IPS DF 4.7 (cell line): ENCODE results near the gene ASMTL.
"Not testable (repeated sequence)": the region's sequence is repeated elsewhere in the genome, so short reads cannot be mapped to it uniquely, and the experiment has no call there.

ENCODE experiments used
- DNase-seq: peaks from one replicate; pipeline ENCODE4 v3.0.0-alpha.2; 2013; ENCODE audit warnings: low spot score; ENCODE audit errors: extremely low read depth

Gene ASMTL

GRCh38 chrX:1482530-1482928, 29.8 kb upstream of the ASMTL start:
- DNase-seq, result not testable (repeated sequence)

DNA sequence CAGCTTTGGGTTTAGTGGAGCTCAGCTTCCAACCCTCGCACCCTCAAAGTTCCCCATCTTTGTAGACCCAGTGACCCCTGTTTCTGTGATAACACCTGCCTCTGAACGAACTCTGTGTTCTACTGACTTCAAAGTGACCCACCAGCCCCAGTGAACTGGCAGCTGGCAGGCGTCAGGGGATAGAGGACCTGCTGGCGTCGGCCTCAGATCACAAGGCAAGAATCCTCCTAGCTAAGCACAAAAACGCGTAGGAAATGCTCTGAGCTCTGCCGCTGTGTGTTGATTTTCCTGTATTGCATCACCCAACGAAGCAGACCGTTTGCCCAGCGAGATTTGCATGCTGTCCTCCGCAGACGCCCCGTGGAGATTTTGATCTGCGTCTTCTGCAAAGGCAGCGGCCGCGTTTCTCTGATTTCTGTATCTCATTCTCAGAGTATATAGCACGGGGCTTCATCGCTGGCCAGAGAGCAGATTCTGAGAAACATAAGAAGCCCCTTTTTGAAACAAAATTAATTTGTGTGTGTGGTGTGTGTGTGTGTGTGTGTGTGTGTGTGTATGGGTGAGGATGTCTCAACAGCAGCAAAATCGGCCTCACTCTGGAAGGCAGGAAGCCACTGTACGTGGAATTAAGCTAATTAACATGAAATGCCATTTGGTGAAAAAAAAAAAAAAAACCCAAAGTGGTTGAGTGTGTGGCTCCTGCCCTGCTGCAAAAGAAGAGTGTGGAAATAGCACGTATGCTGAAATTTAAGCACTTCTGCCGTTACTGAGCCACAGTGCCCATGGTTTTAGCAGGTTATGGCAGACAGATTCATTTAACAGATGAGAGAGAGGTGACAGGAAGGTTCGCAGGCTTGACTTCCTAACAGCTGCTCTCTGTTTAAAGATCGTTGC, 29.2 kb upstream of the ASMTL start:
- DNase-seq, result peak; percentile 62

DNA sequence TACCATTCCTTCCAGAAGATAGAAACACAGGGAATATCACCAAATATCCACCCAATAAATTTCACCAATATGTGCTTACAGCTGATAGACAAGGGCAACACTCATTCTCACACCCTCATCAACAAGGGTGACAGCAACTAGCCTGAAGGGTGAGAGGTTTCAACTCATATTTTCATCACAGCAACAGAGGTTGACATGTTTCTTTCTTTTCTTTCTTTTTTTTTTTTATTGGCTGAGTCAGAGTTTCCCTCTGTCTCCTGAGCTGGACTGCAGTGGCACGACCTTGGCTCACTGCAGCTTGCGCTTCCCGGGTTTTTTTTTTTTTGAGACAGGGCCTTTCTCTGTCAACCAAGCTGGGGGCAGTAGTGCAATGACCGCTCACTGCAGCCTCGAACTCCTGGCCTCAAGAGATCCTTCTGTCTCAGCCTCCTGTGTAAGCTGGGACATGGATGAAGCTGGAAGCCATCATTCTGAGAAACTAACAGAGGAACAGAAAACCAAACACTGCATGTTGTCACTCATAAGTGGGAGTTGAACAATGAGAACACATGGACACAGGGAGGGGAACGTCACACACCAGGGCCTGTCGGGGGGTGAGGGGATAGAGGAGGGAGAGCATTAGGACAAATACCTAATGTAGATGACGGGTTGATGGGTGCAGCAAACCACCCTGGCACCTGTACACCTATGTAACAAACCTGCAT, 27.5 kb upstream of the ASMTL start:
- DNase-seq, result no peak

GRCh38 chrX:1477801-1478458, 25.2 kb upstream of the ASMTL start:
- no peak for DNase-seq

GRCh38 chrX:1477229-1477628, 24.5 kb upstream of the ASMTL start:
- no peak for DNase-seq

- DNase-seq, result no peak
These were observed 24.0 kb upstream of the ASMTL start for GRCh38 chrX:1476682-1477081.

DNA sequence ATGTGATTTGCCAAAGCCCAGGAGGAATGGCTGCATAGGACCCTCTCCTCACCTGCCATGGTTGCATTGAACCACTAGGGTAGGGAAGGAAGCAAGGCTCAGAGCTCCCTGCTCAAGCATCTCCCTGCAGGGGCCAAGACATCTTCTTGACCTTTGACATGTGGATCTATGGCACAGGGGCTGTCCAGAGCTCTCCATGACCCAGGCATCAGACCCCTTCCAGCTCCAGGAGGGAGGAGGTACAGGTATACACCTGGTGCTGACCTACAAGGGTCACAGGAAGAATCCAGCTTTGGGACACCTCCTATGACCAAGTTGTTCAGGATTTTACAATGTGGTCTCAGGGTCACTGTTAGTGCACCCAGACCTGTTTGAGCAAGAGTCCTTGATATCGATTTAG, 23.2 kb upstream of the ASMTL start:
- no peak for DNase-seq

DNA sequence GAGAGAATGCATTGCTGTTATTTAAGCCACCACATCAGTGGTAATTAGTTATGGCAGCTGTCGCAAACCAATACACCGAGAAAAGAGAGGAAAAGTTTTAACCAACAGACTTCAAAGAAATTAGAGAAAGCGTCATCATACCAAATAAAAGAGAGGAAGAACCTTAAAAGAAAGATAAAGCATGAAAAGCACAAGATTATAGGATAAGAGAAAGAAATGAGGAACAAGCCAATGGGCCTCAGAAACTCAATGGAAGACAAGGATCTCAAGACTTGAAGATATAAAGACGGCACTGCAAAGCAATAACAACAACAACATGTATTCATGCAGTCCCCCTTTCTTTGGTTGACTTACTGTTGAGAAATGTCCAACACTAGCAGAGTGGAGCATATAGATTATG, 22.8 kb upstream of the ASMTL start:
- no peak for DNase-seq

GRCh38 chrX:1474593-1474992, 21.9 kb upstream of the ASMTL start:
- DNase-seq, result not testable (repeated sequence)

GRCh38 chrX:1472975-1473374, 20.3 kb upstream of the ASMTL start:
- no peak for DNase-seq

- DNase-seq, result no peak
These were observed 15.6 kb upstream of the ASMTL start for GRCh38 chrX:1468250-1468772.

DNA sequence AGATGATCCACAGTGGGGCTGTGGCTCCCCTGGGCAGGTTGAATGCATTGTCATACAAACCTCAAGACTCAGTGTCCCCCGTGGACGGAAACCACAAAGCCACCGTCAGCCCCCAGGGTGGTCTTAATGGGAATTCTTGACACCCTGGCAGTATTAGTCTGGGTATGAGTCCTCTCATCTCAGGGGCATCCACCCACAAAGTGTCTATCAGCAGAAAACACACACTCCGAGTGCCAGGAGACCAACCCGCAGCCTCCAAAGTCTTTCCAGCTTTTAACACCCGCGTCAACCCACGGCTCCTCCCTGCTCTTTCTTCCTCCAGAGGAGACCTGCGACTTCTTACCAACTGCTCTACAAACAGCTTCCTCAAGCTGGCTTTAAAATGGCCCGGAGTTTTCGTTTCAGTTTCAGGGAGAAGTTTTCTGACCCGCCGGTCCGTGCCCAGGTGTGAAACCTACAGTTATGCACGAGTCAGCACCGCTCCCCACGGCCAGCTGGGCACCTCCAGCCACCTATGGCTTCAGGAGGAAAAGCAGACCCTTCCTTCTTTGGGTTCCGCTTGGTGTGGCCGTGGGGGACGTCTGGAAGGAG, 14.4 kb upstream of the ASMTL start:
- no peak for DNase-seq

GRCh38 chrX:1466232-1466661, 13.5 kb upstream of the ASMTL start:
- DNase-seq, result no peak

DNA sequence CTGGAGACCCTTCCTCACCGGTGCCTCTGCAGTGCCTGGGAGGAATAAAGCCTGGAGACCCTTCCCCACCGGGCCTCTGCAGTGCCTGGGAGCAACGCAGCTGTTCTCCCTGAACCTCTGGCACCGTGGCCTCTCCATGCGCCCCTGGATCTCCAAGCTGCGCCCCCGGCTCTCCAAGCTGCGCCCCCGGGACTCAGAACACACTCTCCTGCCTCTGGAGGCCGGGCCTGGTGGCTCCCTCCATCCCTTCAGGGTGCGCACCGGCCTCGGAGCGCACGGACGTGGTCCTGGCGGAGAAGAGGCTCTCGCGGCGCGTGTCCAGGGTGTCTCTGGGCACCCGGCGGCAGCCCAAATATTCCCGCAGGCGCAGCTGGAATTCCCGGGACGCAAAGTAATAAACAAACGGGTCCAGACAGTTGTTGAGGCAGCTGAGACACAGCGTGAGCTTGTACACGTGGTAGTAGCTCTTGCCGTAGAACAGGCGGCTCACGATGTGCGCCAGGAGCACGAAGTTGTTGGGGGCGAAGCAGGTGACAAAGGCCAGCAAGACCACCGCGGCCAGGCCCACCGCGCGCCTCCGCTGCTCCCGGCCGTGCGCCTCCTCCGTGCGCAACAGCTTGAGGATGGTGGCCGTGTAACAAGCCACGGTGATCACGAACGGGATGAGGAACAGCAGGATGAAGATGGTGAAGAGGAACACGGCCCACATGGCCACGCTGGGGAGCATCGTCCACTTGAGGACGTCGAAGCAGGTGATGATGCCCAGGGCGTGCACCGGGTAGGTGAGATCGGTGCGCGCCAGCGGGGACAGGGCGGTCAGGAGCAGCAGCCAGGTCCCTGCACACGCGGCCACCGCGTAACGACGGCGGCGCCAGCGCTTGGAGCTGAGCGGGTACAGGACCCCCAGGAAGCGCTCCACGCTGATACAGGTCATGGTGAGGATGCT, 12.8 kb upstream of the ASMTL start:
- no peak for DNase-seq

- no peak for DNase-seq
These were observed 12.2 kb upstream of the ASMTL start for GRCh38 chrX:1464971-1465285.

DNA sequence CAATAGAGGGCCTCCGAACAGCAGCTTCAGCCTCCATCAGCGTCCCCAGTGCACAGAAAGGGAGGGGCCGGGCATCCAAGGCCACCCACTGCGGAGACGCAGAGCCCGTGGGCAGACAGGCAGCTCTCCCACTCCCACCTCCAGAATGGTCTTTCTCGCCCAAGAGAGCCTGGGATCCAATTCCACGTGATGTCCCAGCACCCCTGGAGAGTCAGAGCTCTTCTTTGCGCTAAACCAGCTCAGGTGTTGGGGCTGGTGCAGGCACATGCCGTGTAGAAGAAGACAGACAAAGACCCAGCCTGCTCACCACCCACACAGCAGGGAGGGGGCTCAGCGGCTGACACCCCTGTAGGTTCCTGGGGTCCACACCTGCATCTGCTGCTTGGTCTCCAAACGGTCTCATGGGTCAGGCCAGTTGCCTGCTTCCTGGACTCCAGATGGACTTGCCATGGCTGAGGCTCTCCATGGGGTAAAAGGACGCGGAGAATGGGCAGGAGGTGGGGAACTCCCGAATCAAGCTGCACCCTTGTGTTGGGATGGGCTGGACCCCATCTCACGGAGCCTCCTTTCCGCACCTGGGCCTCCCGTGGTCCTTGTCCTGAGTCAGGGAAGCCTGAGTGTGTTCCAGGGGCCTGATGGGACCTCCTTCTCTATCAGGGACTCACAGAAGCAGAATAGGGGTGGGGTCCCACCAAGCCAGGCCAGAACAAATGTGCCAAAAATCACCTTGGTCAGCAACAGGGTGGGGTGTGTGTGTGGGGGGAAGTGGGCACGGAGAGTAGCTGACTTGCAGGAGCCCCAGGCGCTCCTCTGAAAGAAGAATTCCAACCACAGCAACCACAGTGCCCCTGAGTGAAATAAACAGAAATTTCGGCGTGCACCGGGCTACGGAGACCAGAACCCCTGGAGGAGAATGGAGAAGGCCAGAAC, 11.6 kb upstream of the ASMTL start:
- DNase-seq, result no peak

DNA sequence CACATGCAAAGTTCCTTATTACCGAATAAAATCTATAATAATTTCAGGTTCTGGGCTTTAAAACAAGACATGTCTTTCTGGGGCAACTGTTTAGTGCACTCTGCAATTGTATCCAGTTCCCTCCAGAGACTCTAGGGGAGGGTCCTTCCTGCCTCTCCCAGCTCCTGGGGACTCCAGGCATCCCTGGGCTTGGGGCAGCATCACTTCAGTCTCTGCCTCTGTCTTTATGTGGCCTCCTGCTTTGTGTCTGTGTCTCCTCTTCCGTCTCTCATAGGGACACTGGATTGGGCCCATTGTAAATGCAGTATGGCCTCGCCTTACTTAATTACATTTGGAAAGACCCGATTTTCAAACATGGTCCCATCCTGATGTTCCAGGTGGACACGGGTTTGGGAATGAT, 10.9 kb upstream of the ASMTL start:
- DNase-seq, result no peak

DNA sequence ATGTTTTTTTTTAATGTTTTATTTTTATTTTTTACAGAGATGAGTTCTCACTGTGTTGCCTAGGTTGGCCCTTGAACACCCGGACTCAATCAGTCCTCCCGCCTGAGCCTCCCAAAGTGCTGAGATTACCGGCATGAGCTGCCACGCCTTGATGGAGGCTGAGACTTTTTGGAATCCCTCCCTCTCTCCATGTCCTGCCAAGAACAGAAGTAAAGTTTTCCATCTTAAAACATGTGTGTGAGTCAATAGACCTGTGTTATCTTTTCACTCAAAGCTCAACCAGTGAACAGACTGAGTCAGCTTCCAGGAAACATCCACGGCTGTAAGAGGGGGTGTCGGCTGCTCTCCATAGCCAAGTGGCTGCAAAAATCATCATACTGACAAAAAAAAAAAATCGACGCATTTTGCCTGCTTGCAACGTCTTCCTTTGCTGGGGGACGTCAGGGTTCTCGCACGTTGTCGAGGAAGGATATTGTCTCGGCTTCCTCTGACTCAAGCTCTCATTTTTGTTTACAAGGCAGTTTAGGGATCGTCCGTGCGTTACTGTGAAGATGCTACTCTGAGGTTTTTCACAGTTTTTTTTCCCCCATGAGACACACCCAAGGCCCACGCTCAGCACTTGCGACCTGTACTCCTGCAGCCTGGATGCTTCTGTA, 10.0 kb upstream of the ASMTL start:
- no peak for DNase-seq

GRCh38 chrX:1462110-1462509, 9.4 kb upstream of the ASMTL start:
- DNase-seq, result no peak
